Smooth muscle cell of the umbilical artery (primary cell): ENCODE data around the gene IL17F. TPM values are rescaled to one million over a fixed set of nuclear protein-coding genes. Genes with fewer than 3 reads are reported as not detected.

Source experiments
- total RNA-seq: library from RNA; depleted of rRNA; stranded (reverse); fragments of >200 nt; gene quantifications from 2 replicates; pipeline ENCODE4 v1.2.3, GENCODE V29; 2014

Gene IL17F
- not detected in 2 replicates for total RNA-seq

DNA sequence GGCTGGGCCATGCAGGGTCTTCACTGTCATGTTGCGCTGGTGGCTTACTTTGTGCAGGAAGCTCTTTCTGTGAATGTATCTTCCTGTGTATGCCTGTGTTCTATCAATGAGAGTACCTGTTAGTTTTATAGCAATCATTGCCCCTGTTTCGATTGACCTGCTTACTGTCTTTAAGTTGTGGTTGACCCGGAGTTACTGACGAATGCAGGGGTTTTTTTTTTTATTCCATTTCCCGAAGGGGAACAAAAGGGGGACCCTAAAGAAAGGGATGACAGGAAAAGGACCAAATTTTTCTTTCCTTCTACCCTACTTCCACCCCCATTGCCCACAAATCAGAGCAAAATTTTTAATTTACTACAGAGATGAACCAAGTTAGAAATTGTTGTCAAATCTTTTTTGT lies at the start of gene IL17F:
Gene IL17F (minus strand): TSS at position 101 of the 400 bp plus-strand sequence. CDS start 71 bp downstream, at position 30.

DNA sequence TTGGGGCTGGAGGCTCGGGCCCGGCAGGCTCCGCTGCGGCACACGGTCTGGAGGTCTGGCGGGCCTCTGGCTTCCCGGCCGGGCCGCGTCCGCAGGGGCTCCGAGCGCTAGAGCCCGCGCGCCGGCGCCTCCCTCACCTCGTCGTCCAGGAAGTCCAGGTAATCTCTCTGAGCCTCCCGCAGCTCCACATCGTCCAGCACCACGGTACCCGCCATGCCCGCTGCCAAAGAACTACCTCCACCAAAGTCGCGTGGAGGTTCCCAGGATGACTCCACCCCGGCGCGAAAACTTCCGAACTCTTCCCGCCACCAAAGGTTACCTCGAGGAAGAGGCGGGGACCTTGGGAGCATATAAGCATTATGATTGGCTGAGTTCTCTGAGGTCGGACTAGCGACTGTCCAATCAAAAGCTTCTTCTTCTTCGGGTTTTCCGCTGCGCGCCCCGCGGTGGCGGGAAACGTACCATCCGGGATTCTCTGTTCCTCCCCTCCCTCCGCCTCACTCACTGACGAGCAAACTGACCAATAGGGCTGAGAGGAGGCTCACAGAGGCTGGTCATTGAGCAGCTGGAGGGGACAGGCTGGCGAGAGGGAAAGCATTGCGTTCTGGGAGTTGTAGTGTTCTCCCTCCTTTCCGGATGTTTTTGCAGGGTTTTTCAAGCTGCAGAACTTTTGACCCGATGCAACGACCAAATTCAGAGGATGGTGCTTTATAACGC lies 40.3 kb upstream of the IL17F start, which contains the start of gene MCM3:
Gene MCM3 (minus strand): TSS at position 283 of the 717 bp plus-strand sequence. CDS start 68 bp downstream, at position 215.

Other genes starting within 250 kb of the IL17F start
- gene PKHD1, start 156.9 kb downstream of the IL17F start, total RNA-seq = not detected in 2 replicates
- gene IL17A, start 58.1 kb downstream of the IL17F start, total RNA-seq = not detected in 2 replicates
- 14.8 and 45.5 TPM in 2 replicates for gene MCM3, start 40.2 kb upstream of the IL17F start, total RNA-seq
- 4.8 and 5.3 TPM in 2 replicates for gene PAQR8, start 117.7 kb upstream of the IL17F start, total RNA-seq
- 16.7 and 19.0 TPM in 2 replicates for gene EFHC1, start 175.8 kb upstream of the IL17F start, total RNA-seq